ENCODE results near the gene GID8. TPM values are rescaled to one million over a fixed set of nuclear protein-coding genes. Genes with fewer than 3 reads are reported as not detected.

The GID8 gene
- total and polyA plus RNA-seq, 4 experiments from 2014 or later, result 11.2 to 47.8 (median 31.7) TPM

DNA sequence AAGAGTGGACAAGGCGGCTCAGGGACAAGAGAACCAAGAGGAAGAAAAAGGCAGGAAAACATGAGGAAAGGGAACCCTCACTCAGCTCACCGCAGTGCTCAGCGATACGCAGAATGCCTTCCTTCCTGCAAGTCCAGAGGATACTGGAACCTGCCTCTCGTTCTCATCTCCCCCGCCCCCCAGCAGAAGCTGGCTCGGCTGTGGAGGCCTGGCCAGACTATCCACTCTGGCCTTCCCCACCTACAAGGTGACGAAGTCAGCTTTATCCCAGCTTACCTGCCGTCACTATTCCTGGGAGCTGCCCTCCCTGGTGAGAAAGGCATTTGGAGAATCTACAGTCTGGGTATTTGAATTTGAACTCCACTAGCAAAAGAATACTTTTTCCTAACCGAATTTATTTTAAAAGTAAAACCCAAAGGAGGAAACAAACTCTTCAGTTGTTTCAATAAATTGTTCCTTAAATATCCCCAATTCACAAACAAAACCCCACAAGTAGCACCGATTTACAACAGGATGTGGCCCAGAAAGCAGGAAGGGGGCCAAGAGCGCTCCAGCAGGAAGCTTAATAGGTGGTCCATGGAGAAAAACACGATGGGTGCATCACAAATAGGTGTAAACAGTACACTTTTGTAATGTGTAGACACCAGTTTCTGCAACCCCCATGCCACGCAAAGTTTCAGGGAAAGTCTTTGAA, 9.6 kb upstream of the GID8 start:
- no peaks in the 10 kb centered on the region for H3K9me3 Mint-ChIP-seq
- Histone ChIP-seq H3K9me3 (ENCODE audit: control insufficient read depth in 1 of 2, low read length in 2 of 2) (no peaks in the 10 kb centered on the region), H3K4me3 (ENCODE audit: low read length in 2 of 2) (peak overlapping the region; percentile 64 to 88), H3K27me3 (ENCODE audit: insufficient read depth, low read length) (no peaks in the 10 kb centered on the region), H3K36me3 (ENCODE audit: insufficient read depth, low read length) (no peaks in the 10 kb centered on the region), H3K4me1 (ENCODE audit: insufficient read depth, low read length) (peaks cover 66% of the 10 kb centered on the region), H3K27ac (ENCODE audit: low read depth, low read length) (peak overlapping the region; percentile 64)
- POLR2A ChIA-PET (ENCODE audit: partially characterized antibody), result interaction anchor here (1.2 to 6.8 kb wide), 6 partner anchors 9 to 27 kb away, joined by 3 to 126 read pairs (median 16); partner anchors contain the start of gene GID8
- peak overlapping the region; percentile 80 to 97 (median 94) for H3K27ac Mint-ChIP-seq
- no peaks in the 10 kb centered on the region for H3K27me3 Mint-ChIP-seq
- peak in 1 of 5 donors; percentile 17 for DNase-seq
- H3K36me3 Mint-ChIP-seq, result peaks cover 0 to 20% of the 10 kb centered on the region in 2 donors
- peak overlapping the region; percentile 92 to 97 (median 96) for H3K4me3 Mint-ChIP-seq
- intact Hi-C loops (cut with micrococcal nuclease), result loop anchor here (5.0 kb wide), 1 partner anchor 66 kb away; the partner anchor contains the start of gene TCFL5
- H3K4me1 Mint-ChIP-seq, result peaks cover 32 to 75% (median 54%) of the 10 kb centered on the region in 4 donors
- CTCF ChIA-PET (ENCODE audit: partially characterized antibody), result interaction anchor here (0.9 to 9.3 kb wide), 5 partner anchors 9 to 31 kb away, joined by 3 to 90 read pairs (median 8); partner anchors contain the start of gene GID8

DNA sequence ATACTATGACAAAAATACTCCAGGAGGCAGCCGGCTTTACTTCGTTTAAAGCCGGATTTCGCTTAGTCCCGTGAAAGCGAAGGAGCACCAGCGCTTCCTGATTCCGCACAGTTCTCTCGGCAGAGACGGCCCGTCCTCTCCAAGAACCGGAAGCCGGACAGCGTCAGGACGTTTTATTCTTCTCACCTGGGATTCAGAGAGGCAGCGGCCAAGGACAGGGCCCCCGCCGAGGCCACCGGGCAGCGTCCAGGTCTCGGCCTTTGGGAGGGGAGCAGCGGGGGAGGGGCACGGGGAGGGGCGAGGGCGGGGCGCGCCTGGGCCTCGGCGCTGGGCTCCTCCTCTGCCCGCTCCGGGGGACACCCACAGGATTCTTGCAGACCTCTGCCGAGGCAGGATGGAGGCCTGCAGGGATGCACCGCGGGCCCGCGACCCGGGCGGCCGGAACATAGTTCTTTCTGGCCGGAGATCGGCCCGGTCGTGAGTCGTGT, 8.9 kb upstream of the GID8 start:
- Histone ChIP-seq H3K4me3 (ENCODE audit: low read length in 2 of 2) (peak overlapping the region; percentile 64 to 88), H3K36me3 (ENCODE audit: insufficient read depth, low read length) (no peaks in the 10 kb centered on the region), H3K9me3 (ENCODE audit: control insufficient read depth in 1 of 2, low read length in 2 of 2) (no peaks in the 10 kb centered on the region), H3K27ac (ENCODE audit: low read depth, low read length) (peak overlapping the region; percentile 64), H3K27me3 (ENCODE audit: insufficient read depth, low read length) (no peaks in the 10 kb centered on the region), H3K4me1 (ENCODE audit: insufficient read depth, low read length) (peaks cover 66% of the 10 kb centered on the region)
- DNase-seq, result peak; percentile 36 to 69 (median 40)
- Mint-ChIP-seq H3K27me3 (no peaks in the 10 kb centered on the region), H3K4me3 (peak overlapping the region; percentile 92 to 97 (median 96)), H3K36me3 (peaks cover 0 to 20% of the 10 kb centered on the region in 2 donors), H3K9me3 (no peaks in the 10 kb centered on the region), H3K27ac (peak overlapping the region; percentile 80 to 97 (median 94)), H3K4me1 (peaks cover 29 to 68% (median 49%) of the 10 kb centered on the region in 4 donors)
- intact Hi-C loops (cut with micrococcal nuclease), result loop anchor here (5.0 kb wide), 1 partner anchor 67 kb away; the partner anchor contains the start of gene TCFL5
- CTCF ChIA-PET (ENCODE audit: partially characterized antibody), result interaction anchor here (1.7 to 9.3 kb wide), 2 partner anchors 21 to 28 kb away, joined by 8 to 90 read pairs; no protein-coding TSS in a partner anchor
- POLR2A ChIA-PET (ENCODE audit: partially characterized antibody), result interaction anchor here (1.2 to 6.8 kb wide), 5 partner anchors 8 to 28 kb away, joined by 3 to 126 read pairs (median 24); partner anchors contain the start of gene GID8

DNA sequence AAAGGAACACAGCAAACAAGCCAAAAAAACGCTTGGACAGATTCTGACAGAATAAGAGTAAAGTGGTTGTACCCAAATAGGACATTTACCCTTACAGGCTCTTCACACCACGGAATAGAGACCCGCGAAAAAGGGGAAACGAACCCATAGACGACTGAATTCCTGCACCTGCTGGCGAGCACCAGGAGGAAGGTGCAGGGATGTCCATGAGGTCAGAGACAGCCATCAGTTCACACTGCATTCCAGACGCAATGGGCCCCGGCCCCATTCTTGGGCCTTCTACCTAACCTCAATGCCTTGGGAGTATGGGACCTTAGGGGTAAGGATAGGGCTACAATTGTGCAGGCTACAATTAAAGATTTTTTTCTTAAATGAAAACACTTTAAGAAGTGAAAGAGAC, 6.5 kb upstream of the GID8 start:
- Mint-ChIP-seq H3K27me3 (no peaks in the 10 kb centered on the region), H3K4me1 (peaks cover 21 to 50% (median 39%) of the 10 kb centered on the region in 4 donors), H3K4me3 (no peak overlapping the region), H3K9me3 (no peaks in the 10 kb centered on the region), H3K27ac (peak overlapping the region in 2 of 7 donors; percentile 74 to 80), H3K36me3 (peaks cover 0 to 14% of the 10 kb centered on the region in 2 donors)
- H3K9me3 ChIP-seq (ENCODE audit: control insufficient read depth in 1 of 2, low read length in 2 of 2), result no peaks in the 10 kb centered on the region
- H3K27ac ChIP-seq (ENCODE audit: low read depth, low read length), result no peak overlapping the region
- POLR2A ChIA-PET (ENCODE audit: partially characterized antibody), result no interaction called here
- no peaks in the 10 kb centered on the region for H3K27me3 ChIP-seq (ENCODE audit: insufficient read depth, low read length)
- intact Hi-C loops (cut with micrococcal nuclease), result no loop called here
- peaks cover 78% of the 10 kb centered on the region for H3K4me1 ChIP-seq (ENCODE audit: insufficient read depth, low read length)
- CTCF ChIA-PET (ENCODE audit: partially characterized antibody), result no interaction called here
- DNase-seq, result no peak
- no peak overlapping the region for H3K4me3 ChIP-seq (ENCODE audit: low read length in 2 of 2)
- no peaks in the 10 kb centered on the region for H3K36me3 ChIP-seq (ENCODE audit: insufficient read depth, low read length)

DNA sequence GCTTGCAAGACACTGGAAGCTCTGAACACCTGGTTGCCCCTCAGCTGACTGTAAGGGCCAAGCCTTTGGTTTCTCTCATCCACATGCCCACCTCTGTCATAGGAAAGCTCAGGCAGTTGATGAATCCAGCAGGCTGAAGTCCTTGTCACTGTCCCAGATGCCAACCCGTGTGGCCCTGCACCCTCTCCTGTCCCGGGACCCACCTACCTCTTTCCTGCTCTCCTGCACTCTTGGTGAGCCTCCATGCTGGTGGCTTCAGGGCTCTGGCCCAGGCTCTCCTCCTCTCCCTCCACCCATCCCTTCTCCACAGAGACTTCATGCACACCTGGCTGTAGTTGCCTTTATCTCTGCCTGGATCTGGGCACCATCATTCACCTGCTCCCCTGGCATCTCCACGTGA, 4.0 kb upstream of the GID8 start:
- Histone ChIP-seq H3K27me3 (ENCODE audit: insufficient read depth, low read length) (no peaks in the 10 kb centered on the region), H3K4me1 (ENCODE audit: insufficient read depth, low read length) (peaks cover 67% of the 10 kb centered on the region), H3K27ac (ENCODE audit: low read depth, low read length) (no peak overlapping the region), H3K36me3 (ENCODE audit: insufficient read depth, low read length) (no peaks in the 10 kb centered on the region), H3K9me3 (ENCODE audit: control insufficient read depth in 1 of 2, low read length in 2 of 2) (no peaks in the 10 kb centered on the region), H3K4me3 (ENCODE audit: low read length in 2 of 2) (no peak overlapping the region)
- H3K4me1 Mint-ChIP-seq, result peaks cover 21 to 46% (median 31%) of the 10 kb centered on the region in 4 donors
- POLR2A ChIA-PET (ENCODE audit: partially characterized antibody), result interaction anchor here (1.5 to 6.6 kb wide), 4 partner anchors 8 to 20 kb away, joined by 5 to 126 read pairs (median 36); partner anchors contain the start of genes DIDO1 and SLC17A9
- CTCF ChIA-PET (ENCODE audit: partially characterized antibody), result interaction anchor here (0.7 to 2.2 kb wide), 5 partner anchors 13 to 75 kb away, joined by 3 to 14 read pairs (median 5); no protein-coding TSS in a partner anchor
- intact Hi-C loops (cut with micrococcal nuclease), result no loop called here
- no peak overlapping the region for H3K4me3 Mint-ChIP-seq
- H3K36me3 Mint-ChIP-seq, result peaks cover 0 to 20% of the 10 kb centered on the region in 2 donors
- no peak for DNase-seq
- H3K9me3 Mint-ChIP-seq, result peaks cover 0 to 3% (median 0%) of the 10 kb centered on the region in 8 donors
- H3K27me3 Mint-ChIP-seq, result no peaks in the 10 kb centered on the region
- H3K27ac Mint-ChIP-seq, result no peak overlapping the region

- no peak overlapping the region for H3K4me3 ChIP-seq (ENCODE audit: low read length in 2 of 2)
- no peak for DNase-seq
- Mint-ChIP-seq H3K9me3 (peaks cover 0 to 3% (median 0%) of the 10 kb centered on the region in 8 donors), H3K27me3 (no peaks in the 10 kb centered on the region), H3K27ac (no peak overlapping the region), H3K36me3 (peaks cover 0 to 25% of the 10 kb centered on the region in 2 donors), H3K4me3 (no peak overlapping the region), H3K4me1 (peaks cover 20 to 45% (median 35%) of the 10 kb centered on the region in 4 donors)
- H3K36me3 ChIP-seq (ENCODE audit: insufficient read depth, low read length), result no peaks in the 10 kb centered on the region
- peaks cover 68% of the 10 kb centered on the region for H3K4me1 ChIP-seq (ENCODE audit: insufficient read depth, low read length)
- ChIA-PET CTCF (ENCODE audit: partially characterized antibody) (interaction anchor here (0.9 to 2.8 kb wide), 8 partner anchors 9 to 74 kb away, joined by 3 to 14 read pairs (median 6); partner anchors contain the start of gene DIDO1), POLR2A (ENCODE audit: partially characterized antibody) (interaction anchor here (0.6 to 6.6 kb wide), 6 partner anchors 9 to 50 kb away, joined by 3 to 126 read pairs (median 6); partner anchors contain the start of genes DIDO1 and SLC17A9)
- H3K27me3 ChIP-seq (ENCODE audit: insufficient read depth, low read length), result no peaks in the 10 kb centered on the region
- no peak overlapping the region for H3K27ac ChIP-seq (ENCODE audit: low read depth, low read length)
- intact Hi-C loops (cut with micrococcal nuclease), result no loop called here
- H3K9me3 ChIP-seq (ENCODE audit: control insufficient read depth in 1 of 2, low read length in 2 of 2), result no peaks in the 10 kb centered on the region
Observed at GRCh38 chr20:62935204-62935967, 2.6 kb upstream of the GID8 start.

- H3K4me3 Mint-ChIP-seq, result peak overlapping the region in 6 of 8 donors; percentile 10 to 98 (median 93)
- POLR2A ChIA-PET (ENCODE audit: partially characterized antibody), result interaction anchor here (1.5 to 6.6 kb wide), 7 partner anchors 10 to 74 kb away, joined by 3 to 126 read pairs (median 12); partner anchors contain the start of genes DIDO1, SLC17A9 and TCFL5
- Histone ChIP-seq H3K36me3 (ENCODE audit: insufficient read depth, low read length) (no peaks in the 10 kb centered on the region), H3K27me3 (ENCODE audit: insufficient read depth, low read length) (no peaks in the 10 kb centered on the region), H3K27ac (ENCODE audit: low read depth, low read length) (no peak overlapping the region), H3K4me3 (ENCODE audit: low read length in 2 of 2) (no peak overlapping the region), H3K4me1 (ENCODE audit: insufficient read depth, low read length) (peaks cover 67% of the 10 kb centered on the region), H3K9me3 (ENCODE audit: control insufficient read depth in 1 of 2, low read length in 2 of 2) (no peaks in the 10 kb centered on the region)
- intact Hi-C loops (cut with micrococcal nuclease), result no loop called here
- peaks cover 0 to 3% (median 0%) of the 10 kb centered on the region in 8 donors for H3K9me3 Mint-ChIP-seq
- H3K27me3 Mint-ChIP-seq, result no peaks in the 10 kb centered on the region
- DNase-seq, result no peak
- peaks cover under 1 to 25% of the 10 kb centered on the region in 2 donors for H3K36me3 Mint-ChIP-seq
- peaks cover 19 to 45% (median 33%) of the 10 kb centered on the region in 4 donors for H3K4me1 Mint-ChIP-seq
- no peak overlapping the region for H3K27ac Mint-ChIP-seq
- CTCF ChIA-PET (ENCODE audit: partially characterized antibody), result interaction anchor here (1.2 to 2.8 kb wide), 7 partner anchors 8 to 36 kb away, joined by 3 to 14 read pairs (median 9); no protein-coding TSS in a partner anchor
Observed at GRCh38 chr20:62935968-62936585, 1.9 kb upstream of the GID8 start.

All from CD4-positive, alpha-beta memory T cell (primary cell).